ENCODE results near the gene ADARB2.

DNA sequence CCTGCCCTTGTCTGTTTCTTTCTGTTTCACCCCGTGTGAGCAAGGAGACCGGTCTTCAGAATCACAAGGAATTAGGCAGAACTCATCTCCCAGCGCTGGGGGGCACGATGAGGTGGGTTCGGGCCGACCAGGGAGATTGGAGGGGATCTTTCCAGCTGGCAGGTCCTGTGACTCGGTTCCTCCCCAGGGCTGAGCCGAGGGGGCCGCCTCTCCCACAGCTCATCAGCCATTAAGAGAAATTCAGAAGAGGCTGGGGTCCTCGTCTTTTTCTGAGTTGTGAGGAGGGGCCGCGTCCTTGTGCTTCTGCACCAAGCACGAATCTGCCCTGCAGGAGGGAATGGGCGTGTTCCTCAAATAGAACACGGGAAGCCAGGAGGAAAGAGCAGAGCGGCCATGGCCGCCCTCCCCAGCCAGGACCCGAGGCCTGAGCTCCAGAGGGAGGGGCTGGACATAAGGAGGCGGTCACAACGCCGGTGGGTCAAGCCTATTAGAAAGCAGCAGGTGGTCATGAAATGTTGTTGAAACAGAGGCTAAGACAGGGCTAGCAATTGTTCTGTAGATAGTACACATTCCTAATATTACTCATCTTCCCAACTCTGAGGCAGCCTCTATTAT is 125.3 kb downstream of the ADARB2 start:
- TF ChIP-seq, protein P1, sequence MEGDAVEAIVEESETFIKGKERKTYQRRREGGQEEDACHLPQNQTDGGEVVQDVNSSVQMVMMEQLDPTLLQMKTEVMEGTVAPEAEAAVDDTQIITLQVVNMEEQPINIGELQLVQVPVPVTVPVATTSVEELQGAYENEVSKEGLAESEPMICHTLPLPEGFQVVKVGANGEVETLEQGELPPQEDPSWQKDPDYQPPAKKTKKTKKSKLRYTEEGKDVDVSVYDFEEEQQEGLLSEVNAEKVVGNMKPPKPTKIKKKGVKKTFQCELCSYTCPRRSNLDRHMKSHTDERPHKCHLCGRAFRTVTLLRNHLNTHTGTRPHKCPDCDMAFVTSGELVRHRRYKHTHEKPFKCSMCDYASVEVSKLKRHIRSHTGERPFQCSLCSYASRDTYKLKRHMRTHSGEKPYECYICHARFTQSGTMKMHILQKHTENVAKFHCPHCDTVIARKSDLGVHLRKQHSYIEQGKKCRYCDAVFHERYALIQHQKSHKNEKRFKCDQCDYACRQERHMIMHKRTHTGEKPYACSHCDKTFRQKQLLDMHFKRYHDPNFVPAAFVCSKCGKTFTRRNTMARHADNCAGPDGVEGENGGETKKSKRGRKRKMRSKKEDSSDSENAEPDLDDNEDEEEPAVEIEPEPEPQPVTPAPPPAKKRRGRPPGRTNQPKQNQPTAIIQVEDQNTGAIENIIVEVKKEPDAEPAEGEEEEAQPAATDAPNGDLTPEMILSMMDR (IDR thresholded peaks at IDR 0.05) = no peak
- no peak for TF ChIP-seq POLR2A (IDR thresholded peaks at IDR 0.05)
